ENCODE measurements around the gene PRKCH. TPM values are rescaled to one million over a fixed set of nuclear protein-coding genes. Genes with fewer than 3 reads are reported as not detected.

The PRKCH gene
- total and polyA plus RNA-seq, 10 of the 15 experiments (the other 5 are each of a cell fraction or from before 2014, with no cell fraction given), result 10.7 to 140 (median 33.2) TPM

GRCh38 chr14:61321385-61322010 lies at the start of gene PRKCH (continued):
- TF ChIP-seq CTCF (IDR thresholded peaks at IDR 0.05 in 2 of 3, conservative IDR thresholded peaks at IDR 0.05 in 1 of 3; ENCODE audit: control insufficient read depth in 2 of 3, extremely low read depth in 1 of 3, insufficient read depth in 1 of 3, low read depth in 3 of 3, low read length in 3 of 3), result peak; percentile 3 to 50 (median 20); a peak in 3 of 6 replicates
- no peak for TF ChIP-seq TARDBP (IDR thresholded peaks at IDR 0.05; ENCODE audit: borderline replicate concordance)
- peak; percentile 56; the same call in 1 of the 2 replicates for TF ChIP-seq RUNX3 (IDR thresholded peaks at IDR 0.05; ENCODE audit: low read length)
- TF ChIP-seq TAF1 (IDR thresholded peaks at IDR 0.05; ENCODE audit: borderline replicate concordance, low read depth, low read length), result peak; percentile 62; the same call in 1 of the 2 replicates
- TF ChIP-seq PKNOX1 (IDR thresholded peaks at IDR 0.05), result 0 out of 2 replicates have a peak, but pooled peaks have one; percentile 2
- TF ChIP-seq KLF5 (IDR thresholded peaks at IDR 0.05; ENCODE audit: partially characterized antibody), result no peak
- TF ChIP-seq CBX3 (IDR thresholded peaks at IDR 0.05; ENCODE audit: borderline replicate concordance, low read depth), result no peak
- TF ChIP-seq RB1 (IDR thresholded peaks at IDR 0.05; ENCODE audit: borderline replicate concordance), result peak; percentile 77; the same call in 1 of the 2 replicates
- no peak for TF ChIP-seq RFX5 (IDR thresholded peaks at IDR 0.05; ENCODE audit: low read depth, low read length)
- peak; percentile 81 for TF ChIP-seq LARP7 (IDR thresholded peaks at IDR 0.05)
- no peak for TF ChIP-seq POLR2AphosphoS2 (IDR thresholded peaks at IDR 0.05; ENCODE audit: low read depth, low read length)
- TF ChIP-seq SIX5 (IDR thresholded peaks at IDR 0.05; ENCODE audit: low read depth, low read length, severe bottlenecking), result no peak

Data from GM12878 (cell line).